ENCODE measurements around the gene BPIFB2.
A peak's percentile ranks its signal among the peaks of the same experiment; 100 is the strongest.
"Not testable (repeated sequence)": the region's sequence is repeated elsewhere in the genome, so short reads cannot be mapped to it uniquely, and the experiment has no call there.

Gene BPIFB2, protein sequence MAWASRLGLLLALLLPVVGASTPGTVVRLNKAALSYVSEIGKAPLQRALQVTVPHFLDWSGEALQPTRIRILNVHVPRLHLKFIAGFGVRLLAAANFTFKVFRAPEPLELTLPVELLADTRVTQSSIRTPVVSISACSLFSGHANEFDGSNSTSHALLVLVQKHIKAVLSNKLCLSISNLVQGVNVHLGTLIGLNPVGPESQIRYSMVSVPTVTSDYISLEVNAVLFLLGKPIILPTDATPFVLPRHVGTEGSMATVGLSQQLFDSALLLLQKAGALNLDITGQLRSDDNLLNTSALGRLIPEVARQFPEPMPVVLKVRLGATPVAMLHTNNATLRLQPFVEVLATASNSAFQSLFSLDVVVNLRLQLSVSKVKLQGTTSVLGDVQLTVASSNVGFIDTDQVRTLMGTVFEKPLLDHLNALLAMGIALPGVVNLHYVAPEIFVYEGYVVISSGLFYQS

DNA sequence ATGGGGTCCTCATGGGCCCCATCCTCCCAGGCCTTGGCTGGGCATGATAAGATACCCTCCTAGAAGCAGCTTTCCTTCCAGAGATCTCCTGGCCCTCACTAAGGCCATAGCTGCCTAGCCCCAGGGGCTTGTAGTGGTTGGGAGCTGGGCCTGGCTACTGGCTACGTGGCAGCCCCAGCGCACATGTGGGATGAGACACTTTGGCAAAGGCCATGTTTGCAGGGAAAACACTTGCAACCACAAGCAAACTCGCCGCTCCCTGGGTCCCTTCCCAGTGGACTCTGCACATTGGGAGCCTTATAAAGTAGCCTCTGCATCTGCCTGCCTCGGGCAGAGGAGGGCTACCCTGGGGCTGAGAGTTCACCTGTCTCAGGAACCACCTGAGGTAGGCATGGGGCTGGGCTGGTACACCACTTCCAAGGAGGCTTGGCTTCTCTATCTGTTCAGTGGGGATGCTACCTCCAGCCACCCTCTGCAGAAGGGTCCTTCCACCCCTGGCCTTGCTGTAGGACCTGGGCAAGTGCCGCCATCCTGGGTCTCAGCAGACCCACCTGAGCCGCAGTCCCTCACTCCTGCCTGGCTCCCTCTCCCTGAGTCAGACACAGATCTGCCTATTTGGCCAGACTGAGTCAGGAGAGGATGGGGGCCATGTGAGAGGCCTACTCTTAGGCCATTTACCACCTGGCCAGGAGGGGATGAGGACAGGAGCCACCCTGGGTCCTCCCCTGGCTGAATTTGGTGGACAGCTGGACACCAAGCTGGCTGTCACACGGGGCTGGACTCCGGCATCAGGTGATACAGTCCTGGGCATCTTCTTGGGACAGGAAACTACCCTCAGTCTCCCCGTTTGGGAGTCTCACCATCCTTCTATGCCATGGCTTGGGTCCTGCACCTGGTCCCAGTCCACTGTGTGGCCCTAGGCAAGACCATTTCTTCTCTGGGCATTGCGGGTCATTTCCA is at the start of gene BPIFB2:
TSS of gene BPIFB2 (plus strand) at position 329 of the 960 bp plus-strand sequence. CDS start 871 bp downstream, outside the sequence.
- DNase-seq (ENCODE audit: low read depth), result no peak

- no peak for DNase-seq (ENCODE audit: low read depth)
Observed at GRCh38 chr20:32958574-32958973, 48.9 kb upstream of the BPIFB2 start.

GRCh38 chr20:32959351-32960221 is 47.9 kb upstream of the BPIFB2 start:
- DNase-seq (ENCODE audit: low read depth), result no peak

- no peak for DNase-seq (ENCODE audit: low read depth)
Observed at GRCh38 chr20:32960222-32960518, 47.3 kb upstream of the BPIFB2 start.

DNA sequence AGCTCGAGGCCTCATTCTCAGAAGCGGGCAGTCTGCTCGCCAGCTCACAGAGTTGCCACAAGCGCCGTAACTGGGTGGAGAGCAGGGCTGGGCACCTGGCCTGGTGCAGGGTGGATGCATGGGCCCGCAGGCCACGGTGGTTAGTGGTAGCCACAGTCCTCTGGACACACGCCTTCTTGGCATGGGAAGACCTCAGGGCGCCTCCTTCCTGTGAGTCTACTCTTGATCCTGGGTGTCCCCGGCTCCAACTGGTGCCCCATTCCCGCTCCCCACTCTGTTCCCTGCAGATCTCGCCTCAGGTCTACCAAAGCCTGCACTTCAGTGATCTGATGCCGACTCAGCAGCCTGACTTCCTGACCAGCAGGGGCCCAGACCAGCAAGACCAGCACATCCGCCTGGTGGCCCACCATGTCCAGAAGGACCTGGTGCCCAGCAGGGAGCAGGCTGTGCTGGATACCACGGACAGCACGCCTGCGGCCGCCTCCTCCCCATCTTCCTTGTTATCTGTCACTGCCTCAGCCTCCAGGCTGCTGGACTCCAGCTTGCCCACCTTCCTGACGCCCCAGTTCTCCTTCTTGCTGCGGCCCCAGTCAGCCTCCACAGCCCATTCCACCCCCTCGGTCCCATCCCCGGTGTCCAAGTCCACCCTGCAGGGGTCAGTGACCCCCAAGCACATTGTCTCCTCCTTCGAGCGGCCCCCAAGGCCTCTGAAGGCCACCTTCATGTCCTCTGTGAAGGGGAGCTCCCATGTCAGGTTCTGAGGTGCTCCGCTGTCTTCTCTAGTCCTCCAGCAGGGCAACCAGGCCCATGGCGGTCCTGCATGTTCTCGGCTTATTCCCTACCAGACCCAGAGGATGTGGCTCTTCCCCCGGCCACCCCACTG is 46.4 kb upstream of the BPIFB2 start:
- DNase-seq (ENCODE audit: low read depth), result no peak

GRCh38 chr20:32962053-32962452 is 45.5 kb upstream of the BPIFB2 start:
- DNase-seq (ENCODE audit: low read depth), result no peak

DNA sequence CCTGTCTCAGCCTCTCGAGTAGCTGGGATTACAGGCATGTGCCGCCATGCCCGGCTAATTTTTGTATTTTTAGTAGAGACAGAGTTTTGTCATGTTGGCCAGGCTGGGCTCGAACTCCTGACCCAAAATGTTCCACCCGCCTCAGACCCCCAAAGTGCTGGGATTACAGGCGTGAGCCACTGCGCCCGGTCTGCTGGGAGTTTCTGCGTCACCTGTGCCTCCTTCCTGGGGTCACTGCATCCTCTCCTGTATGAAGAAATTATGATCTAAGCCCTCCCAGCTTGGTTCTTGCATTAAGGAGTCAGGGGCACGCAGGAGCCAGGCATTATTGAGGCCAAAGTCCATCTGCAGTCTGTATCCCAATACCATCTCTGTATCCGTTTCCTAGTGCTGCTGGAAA is 44.9 kb upstream of the BPIFB2 start:
- not testable (repeated sequence) for DNase-seq (ENCODE audit: low read depth)

GRCh38 chr20:32963176-32963575 is 44.3 kb upstream of the BPIFB2 start:
- no peak for DNase-seq (ENCODE audit: low read depth)

GRCh38 chr20:32964575-32964974 is 42.9 kb upstream of the BPIFB2 start:
- DNase-seq (ENCODE audit: low read depth), result no peak

DNA sequence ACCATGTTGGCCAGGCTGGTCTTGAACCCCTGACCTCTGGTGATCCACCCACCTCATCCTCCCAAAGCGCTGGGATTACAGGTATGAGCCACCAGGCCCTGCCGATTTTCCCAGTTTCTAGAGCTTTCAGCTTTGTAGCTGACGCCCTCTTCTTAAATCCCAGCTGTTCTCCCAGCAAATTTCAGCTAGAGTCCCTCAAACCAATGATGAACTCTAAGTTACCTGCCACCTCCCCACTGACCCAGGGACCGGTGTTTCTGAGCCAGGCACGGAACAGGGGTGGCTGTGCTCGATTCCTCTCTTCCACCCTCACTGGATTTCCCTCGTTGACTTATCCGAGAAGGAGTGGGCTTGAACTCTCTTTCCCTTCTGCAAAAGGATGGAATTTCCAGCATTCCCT is 42.4 kb upstream of the BPIFB2 start:
- DNase-seq (ENCODE audit: low read depth), result no peak

- DNase-seq (ENCODE audit: low read depth), result no peak
Observed at GRCh38 chr20:32965581-32966373, 41.7 kb upstream of the BPIFB2 start.

- no peak for DNase-seq (ENCODE audit: low read depth)
Observed at GRCh38 chr20:32966382-32966781, 41.1 kb upstream of the BPIFB2 start.

GRCh38 chr20:32966881-32967781 is 40.4 kb upstream of the BPIFB2 start:
- peak; percentile 32 for DNase-seq (ENCODE audit: low read depth)

- no peak for DNase-seq (ENCODE audit: low read depth)
Observed at GRCh38 chr20:32967961-32968457, 39.5 kb upstream of the BPIFB2 start.

DNA sequence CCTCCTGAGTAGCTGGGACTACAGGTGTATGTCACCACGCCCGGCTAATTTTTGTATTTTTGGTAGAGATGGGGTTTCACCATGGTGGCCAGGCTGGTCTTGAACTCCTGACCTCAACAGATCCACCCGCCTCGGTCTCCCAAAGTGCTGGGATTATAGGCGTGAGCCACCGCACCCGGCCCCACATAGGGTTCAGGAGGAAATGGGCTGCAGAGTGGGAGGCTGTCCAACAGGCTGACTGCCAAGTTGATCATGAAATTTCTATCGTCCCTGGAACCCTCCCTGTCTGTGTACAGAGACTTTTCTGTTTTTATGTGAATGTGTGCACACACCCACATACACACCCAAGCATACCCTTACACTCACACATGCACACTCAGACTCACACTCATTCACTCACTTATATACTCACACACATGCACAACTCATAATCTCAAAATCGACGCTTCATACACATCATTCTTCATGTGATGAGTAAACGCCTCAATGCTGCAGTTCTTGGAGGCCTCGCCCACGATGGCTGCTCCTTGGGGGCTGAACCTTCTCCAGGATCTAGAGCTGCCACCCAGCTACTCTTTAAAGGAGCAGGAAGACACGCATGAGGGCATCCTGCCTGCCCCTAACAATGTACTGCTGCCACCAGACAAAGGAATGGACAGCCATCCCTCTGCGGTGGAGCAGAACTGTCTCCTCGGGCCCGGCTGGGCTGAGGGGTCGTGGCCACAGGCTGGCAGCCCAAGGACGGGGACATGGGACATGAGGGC is 38.8 kb upstream of the BPIFB2 start:
- no peak for DNase-seq (ENCODE audit: low read depth)

- no peak for DNase-seq (ENCODE audit: low read depth)
Observed at GRCh38 chr20:32969356-32970114, 38.0 kb upstream of the BPIFB2 start.
